ENCODE data around the gene PI16.

The PI16 gene

DNA sequence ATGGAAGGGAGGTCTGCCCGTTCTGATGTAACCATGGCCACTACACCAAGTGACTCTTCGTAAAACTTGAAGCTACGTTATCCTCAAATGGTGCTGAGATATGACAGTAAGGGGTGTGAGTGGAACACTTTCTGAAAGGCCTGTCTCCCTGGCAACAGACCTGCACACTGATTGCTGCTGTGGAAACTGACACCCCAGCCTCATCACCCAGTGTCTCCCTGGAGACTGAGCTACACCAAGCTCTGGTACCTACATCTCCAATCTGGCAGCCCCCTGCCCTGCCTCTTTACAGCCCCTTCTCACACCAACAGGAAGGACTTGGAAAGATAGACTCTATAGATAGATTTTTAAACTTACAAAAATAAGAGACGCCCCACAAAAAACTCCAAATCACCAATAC lies 13.2 kb downstream of the PI16 start:
- Histone ChIP-seq H4K20me1 (ENCODE audit: insufficient read depth, low read length) (no peaks in the 10 kb centered on the region), H3K4me3 (ENCODE audit: low read length) (no peak overlapping the region)
- TF ChIP-seq EZH2 (optimal IDR thresholded peaks at IDR 0.05; ENCODE audit: low read depth, low read length) (no peak), EZH2phosphoT487 (IDR thresholded peaks at IDR 0.05; ENCODE audit: low read length) (no peak)
- TF ChIP-seq, protein P1, sequence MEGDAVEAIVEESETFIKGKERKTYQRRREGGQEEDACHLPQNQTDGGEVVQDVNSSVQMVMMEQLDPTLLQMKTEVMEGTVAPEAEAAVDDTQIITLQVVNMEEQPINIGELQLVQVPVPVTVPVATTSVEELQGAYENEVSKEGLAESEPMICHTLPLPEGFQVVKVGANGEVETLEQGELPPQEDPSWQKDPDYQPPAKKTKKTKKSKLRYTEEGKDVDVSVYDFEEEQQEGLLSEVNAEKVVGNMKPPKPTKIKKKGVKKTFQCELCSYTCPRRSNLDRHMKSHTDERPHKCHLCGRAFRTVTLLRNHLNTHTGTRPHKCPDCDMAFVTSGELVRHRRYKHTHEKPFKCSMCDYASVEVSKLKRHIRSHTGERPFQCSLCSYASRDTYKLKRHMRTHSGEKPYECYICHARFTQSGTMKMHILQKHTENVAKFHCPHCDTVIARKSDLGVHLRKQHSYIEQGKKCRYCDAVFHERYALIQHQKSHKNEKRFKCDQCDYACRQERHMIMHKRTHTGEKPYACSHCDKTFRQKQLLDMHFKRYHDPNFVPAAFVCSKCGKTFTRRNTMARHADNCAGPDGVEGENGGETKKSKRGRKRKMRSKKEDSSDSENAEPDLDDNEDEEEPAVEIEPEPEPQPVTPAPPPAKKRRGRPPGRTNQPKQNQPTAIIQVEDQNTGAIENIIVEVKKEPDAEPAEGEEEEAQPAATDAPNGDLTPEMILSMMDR (IDR thresholded peaks at IDR 0.05; ENCODE audit: low read length) = no peak

DNA sequence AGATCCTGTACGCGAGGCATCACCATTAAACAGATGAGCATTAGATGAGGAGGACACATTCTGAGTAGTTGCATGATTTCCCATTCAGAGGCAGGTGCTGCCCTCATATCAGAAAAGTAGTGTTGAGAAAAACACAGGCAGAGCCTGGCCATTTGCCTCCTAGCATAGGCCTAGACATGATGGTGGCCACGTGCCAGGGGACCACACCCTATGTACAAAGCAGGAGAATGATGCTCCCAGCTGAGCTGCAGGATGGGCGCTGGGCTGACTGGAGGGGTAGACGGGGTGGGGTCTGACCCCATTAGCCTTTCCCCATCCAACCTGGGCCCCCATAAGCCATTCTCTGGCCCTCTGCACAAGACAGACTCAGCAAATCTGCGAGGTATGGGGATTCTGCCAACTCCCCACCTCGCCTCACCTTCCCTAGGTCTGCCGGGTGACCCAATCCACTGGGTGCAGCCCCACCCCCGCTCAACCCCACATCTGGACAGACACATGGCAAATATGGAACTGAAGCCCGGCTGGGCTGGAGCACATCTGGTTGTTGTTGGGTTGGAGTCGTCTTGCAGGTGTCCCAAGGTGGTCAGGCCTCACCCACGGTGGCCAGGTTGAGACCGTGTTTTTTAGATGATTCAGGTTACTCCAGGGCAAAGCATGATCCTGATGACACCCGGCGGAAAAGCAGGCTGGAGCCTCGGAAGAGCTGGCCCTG lies 13.9 kb downstream of the PI16 start:
- no peaks in the 10 kb centered on the region for H3K79me2 ChIP-seq (ENCODE audit: low read length)
- no peak overlapping the region for H3K4me2 ChIP-seq (ENCODE audit: low read depth, low read length)
- no peak for DNase-seq
- no peak overlapping the region for H3K4me3 ChIP-seq (ENCODE audit: low read length)
- H3K4me1 ChIP-seq (ENCODE audit: low read length) = no peaks in the 10 kb centered on the region
- H3F3A ChIP-seq (ENCODE audit: insufficient read depth, low read length) = no peaks in the 10 kb centered on the region
- H3K27me3 ChIP-seq (replicated peaks; ENCODE audit: insufficient read depth, low read length) = no peaks in the 10 kb centered on the region
- no peaks in the 10 kb centered on the region for H3K9me2 ChIP-seq (replicated peaks; ENCODE audit: insufficient read depth, low read length)
- H3K9ac ChIP-seq (ENCODE audit: low read length) = no peak overlapping the region
- no peaks in the 10 kb centered on the region for H3K9me3 ChIP-seq (replicated peaks; ENCODE audit: insufficient read depth, low read length)
- H3K36me3 ChIP-seq (replicated peaks; ENCODE audit: insufficient read depth, low read length) = no peaks in the 10 kb centered on the region
- no peak for TF ChIP-seq EZH2phosphoT487 (IDR thresholded peaks at IDR 0.05; ENCODE audit: low read length)
- TF ChIP-seq, protein P1 (IDR thresholded peaks at IDR 0.05; ENCODE audit: low read length) = no peak
- no peak for TF ChIP-seq EZH2 (optimal IDR thresholded peaks at IDR 0.05; ENCODE audit: low read depth, low read length)
- no peak overlapping the region for H2AFZ ChIP-seq (ENCODE audit: low read length)
- no peaks in the 10 kb centered on the region for H4K20me1 ChIP-seq (ENCODE audit: insufficient read depth, low read length)
- no peak overlapping the region for H3K27ac ChIP-seq (ENCODE audit: low read length)

More for the DNA sequence above, 13.2 kb downstream of the PI16 start:
- no peaks in the 10 kb centered on the region for H3K9me2 ChIP-seq (replicated peaks; ENCODE audit: insufficient read depth, low read length)
- no peaks in the 10 kb centered on the region for H3K79me2 ChIP-seq (ENCODE audit: low read length)
- H3K27me3 ChIP-seq (replicated peaks; ENCODE audit: insufficient read depth, low read length) = no peaks in the 10 kb centered on the region
- H3K9ac ChIP-seq (ENCODE audit: low read length) = no peak overlapping the region
- no peaks in the 10 kb centered on the region for H3K9me3 ChIP-seq (replicated peaks; ENCODE audit: insufficient read depth, low read length)
- H3K36me3 ChIP-seq (replicated peaks; ENCODE audit: insufficient read depth, low read length) = no peaks in the 10 kb centered on the region
- H3F3A ChIP-seq (ENCODE audit: insufficient read depth, low read length) = no peaks in the 10 kb centered on the region
- no peak overlapping the region for H3K27ac ChIP-seq (ENCODE audit: low read length)
- H2AFZ ChIP-seq (ENCODE audit: low read length) = no peak overlapping the region
- H3K4me1 ChIP-seq (ENCODE audit: low read length) = no peaks in the 10 kb centered on the region
- no peak for DNase-seq
- no peak overlapping the region for H3K4me2 ChIP-seq (ENCODE audit: low read depth, low read length)

DNA sequence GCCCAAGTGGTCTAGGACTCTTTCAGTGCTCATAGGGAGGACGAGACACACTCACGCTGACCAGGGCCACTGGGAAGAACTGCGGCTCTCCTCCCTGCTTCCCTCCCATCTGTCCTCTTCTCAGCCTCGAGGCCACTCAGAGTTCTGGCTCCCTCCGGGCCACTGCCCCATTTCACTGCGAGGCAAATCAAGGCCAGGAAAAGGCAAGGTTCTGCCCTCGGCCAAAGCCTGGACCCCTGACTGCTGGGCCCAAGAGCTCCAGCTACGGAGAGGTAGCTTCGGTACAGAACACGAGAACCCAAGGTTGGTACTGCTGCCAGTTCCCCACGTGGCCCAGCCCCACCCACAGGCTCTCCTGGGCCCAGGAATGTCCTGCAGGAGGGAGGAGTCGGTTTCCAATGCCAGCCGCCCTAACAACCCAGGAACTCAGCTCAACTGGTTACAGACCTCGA lies 14.7 kb downstream of the PI16 start:
- Histone ChIP-seq H3K9ac (ENCODE audit: low read length) (no peak overlapping the region), H3K27ac (ENCODE audit: low read length) (no peak overlapping the region), H3K9me3 (replicated peaks; ENCODE audit: insufficient read depth, low read length) (no peaks in the 10 kb centered on the region), H3F3A (ENCODE audit: insufficient read depth, low read length) (no peaks in the 10 kb centered on the region), H4K20me1 (ENCODE audit: insufficient read depth, low read length) (no peaks in the 10 kb centered on the region), H3K9me2 (replicated peaks; ENCODE audit: insufficient read depth, low read length) (no peaks in the 10 kb centered on the region), H3K4me3 (ENCODE audit: low read length) (no peak overlapping the region), H3K4me2 (ENCODE audit: low read depth, low read length) (no peak overlapping the region), H3K27me3 (replicated peaks; ENCODE audit: insufficient read depth, low read length) (no peaks in the 10 kb centered on the region), H2AFZ (ENCODE audit: low read length) (no peak overlapping the region), H3K4me1 (ENCODE audit: low read length) (no peaks in the 10 kb centered on the region), H3K79me2 (ENCODE audit: low read length) (no peaks in the 10 kb centered on the region), H3K36me3 (replicated peaks; ENCODE audit: insufficient read depth, low read length) (no peaks in the 10 kb centered on the region)
- TF ChIP-seq EZH2phosphoT487 (IDR thresholded peaks at IDR 0.05; ENCODE audit: low read length) (no peak), EZH2 (optimal IDR thresholded peaks at IDR 0.05; ENCODE audit: low read depth, low read length) (no peak)
- TF ChIP-seq, protein P1 (IDR thresholded peaks at IDR 0.05; ENCODE audit: low read length) = no peak
- DNase-seq = no peak

All from MM.1S (cell line).